ELR (cell line): Measurements from ENCODE around the gene PKMYT1.

Source experiments
- DNase-seq: peaks from one replicate; pipeline ENCODE4 v3.0.0-alpha.2; 2015; ENCODE audit warnings: low read depth

Gene PKMYT1

DNA sequence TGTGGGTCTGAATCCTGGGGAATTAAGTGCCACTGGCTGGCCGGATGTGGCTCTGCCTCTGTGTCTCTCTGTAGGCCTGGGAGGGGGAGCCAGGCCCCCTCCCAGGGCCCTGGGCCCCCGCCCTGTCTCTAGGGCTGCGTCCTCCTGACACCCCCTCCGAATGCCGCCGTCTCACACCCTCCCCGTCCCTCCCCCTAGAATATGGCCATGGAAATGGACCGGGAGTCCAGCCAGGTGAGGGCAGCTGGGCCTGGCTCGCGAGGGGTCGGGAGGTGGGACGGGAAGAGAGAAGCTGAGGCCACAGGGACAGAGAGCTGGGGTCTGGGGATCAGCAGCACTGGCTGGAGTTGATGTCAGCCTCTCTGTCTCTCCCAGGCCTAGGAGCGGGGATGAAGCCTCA, 16.1 kb upstream of the PKMYT1 start:
- DNase-seq = no peak

DNA sequence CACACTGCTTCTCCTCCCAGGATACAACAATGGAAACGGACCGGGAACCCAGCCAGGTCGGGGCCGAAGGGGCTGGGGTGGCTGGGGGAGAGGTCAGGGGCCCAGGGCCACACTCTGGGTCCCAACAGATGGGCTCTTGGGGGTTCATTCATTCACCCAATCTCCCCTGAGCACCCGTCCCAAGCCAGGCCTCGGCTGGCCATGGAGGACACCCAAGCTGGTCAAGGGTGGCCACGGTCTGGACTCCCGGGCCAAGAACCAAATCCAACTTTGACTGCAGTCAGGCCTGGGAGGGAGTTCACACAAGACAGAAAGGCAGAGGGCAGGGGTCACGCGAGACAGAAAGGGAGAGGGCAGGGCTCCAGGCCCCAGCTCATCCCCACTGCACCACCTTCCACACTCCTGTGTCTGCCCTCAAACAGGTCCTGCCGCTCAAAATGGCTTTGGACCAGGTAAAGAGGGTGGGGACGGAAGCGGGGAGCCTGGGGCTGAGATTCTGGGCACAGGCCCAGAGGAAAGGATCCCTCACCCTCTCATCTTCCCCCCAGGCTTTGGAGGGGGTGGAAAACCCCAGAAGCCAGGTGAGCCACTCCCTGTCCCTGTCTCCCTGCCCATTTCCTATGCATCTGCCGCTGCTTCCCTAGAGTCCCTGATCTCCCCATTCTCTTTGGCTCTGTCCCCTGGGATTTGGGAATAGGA, 12.3 kb upstream of the PKMYT1 start:
- no peak for DNase-seq

DNA sequence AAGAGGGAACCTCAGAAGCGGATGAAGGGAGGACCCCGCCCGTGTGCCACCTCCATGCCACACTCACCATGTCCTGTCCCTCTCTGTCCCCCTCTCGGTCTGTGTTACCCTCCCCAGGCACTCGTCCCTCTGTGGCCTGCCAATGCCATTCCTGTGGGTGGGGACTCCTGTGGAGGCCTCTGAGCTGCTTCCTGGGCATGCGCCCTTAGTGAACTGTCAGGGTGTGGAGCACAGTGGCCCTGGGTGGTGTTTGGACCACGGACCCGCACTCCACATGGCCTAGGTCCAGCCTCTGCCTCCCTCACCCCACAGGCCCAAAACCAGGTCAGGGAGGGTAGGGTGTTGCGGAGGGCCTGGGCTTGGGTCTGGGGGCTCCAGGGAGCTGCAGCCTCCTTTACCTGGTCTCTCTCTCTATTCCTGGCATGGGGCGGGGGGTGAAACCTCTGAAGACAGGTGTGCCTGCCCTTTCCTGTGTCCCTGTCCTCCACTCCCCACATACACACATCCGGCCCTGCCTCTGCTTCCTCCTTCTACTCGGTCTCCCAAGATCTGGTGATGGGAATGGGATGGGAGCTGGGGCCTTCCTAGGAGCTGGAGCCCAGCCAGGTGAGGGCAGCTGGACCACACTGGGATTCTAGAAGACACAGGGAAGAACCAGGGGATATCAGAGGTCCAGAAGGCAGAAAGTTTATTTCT, 11.5 kb upstream of the PKMYT1 start:
- DNase-seq = no peak

DNA sequence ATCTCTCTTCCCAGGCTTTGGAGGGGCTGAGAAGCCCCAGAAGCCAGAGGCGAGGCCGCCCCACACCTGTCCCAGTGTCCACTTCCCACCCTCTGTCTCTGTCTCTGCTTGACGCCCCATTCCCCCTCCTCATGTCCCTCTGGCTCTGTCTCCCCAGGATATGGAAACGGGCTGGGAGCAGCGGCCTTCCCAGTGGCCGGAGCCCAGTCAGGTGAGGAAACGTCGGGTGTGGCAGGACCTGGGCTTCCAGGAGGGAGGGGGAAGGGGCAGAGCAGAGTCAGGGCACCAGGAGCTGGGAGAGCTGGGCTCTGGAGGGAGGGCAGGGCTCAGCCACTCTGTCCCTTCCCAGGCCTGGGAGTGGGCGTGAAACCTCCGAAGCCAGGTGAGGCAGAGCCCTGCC, 10.6 kb upstream of the PKMYT1 start:
- DNase-seq = no peak

DNA sequence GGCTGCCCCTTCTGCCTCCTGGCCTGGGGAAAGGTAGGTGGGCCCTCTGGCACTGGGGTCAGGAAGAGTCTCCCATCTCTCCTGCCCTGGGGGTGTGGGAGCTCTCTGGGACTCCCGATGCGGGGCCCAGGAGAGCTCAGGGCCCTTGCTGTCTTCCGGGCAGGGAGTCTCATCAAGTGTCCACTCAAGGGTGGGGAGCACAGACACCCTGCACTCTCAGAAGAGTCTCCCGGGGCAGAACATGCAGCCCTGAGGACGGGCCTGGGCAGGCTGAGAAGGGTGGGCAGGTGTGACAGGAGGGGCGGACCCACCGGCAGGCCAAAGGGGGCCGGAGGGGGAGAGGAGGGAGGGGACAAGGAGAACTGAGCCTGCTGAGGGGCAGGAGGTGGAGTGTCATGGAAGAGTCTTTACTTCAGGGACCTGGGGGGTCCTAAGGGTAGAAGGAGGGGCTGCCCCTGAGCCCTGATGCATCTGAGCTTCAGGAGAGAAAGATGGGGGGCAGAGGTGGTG, 8.4 kb upstream of the PKMYT1 start:
- DNase-seq = no peak

DNA sequence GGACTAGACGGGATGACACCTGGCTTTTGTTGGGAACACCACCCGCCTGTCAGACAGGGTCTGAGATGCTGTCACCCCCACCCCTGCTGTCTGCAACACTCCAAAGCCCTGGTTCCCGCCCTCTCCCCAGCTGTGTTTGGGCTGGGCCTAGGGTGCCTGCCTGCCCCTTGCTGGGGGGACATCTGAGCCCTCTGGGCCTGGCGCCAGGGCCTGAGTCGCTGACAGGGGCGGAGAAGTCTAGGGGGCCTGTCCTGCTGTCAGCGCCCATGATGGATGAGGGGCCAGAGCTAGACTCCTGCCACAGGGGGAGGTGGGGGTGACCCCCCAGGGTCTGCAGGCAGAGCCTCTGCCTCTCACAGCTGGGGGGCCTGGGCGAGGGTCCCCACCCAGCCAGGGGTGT, 7.6 kb upstream of the PKMYT1 start:
- DNase-seq = no peak

DNA sequence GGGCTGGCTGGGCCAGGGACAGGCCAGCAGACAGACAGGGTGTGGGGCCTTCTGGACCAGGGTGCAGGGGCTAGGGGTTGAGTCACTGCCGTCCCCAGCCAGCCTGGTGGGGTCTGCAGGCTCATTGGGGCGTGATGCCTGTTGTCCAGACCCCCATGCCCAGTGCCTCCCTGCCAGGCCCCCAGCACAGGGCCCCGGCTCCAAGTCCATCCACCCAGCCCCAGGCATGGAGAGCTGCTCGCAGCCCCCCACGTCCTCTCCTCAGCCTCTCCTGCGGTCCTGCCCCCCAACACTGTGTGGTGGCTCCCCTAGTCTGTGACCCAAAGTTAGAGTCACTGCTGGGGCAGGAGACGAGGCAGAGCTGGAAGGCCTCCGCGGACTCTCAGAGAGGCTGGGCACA, 7.0 kb upstream of the PKMYT1 start:
- no peak for DNase-seq

DNA sequence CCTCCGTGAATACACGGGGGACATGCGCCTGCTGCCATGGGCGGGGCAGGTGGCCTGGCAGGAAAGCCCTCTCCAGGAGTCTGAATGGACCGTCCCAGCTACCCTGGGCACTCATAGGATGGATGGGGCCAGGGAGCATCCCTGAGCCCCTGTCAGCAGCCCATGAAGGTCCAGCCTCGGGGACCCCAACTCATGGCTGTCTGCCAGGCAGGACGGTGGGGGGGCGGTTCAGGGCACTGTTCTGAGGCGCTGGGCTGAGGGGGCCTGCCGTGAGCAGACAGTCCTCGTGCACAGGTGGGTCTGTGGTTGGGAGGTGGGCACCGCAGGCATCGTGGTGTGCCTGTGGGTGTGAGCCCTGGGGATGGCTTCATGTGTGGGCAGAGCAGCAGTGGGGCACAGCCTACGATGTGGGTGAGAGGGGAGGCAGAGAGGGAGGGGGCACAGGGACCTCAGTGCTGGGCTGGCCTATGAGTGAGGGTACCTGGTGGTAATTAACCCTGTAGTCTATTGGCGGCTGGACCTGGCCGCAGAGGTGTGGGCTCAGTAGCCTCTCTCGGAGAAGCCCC, 6.5 kb upstream of the PKMYT1 start:
- no peak for DNase-seq

DNA sequence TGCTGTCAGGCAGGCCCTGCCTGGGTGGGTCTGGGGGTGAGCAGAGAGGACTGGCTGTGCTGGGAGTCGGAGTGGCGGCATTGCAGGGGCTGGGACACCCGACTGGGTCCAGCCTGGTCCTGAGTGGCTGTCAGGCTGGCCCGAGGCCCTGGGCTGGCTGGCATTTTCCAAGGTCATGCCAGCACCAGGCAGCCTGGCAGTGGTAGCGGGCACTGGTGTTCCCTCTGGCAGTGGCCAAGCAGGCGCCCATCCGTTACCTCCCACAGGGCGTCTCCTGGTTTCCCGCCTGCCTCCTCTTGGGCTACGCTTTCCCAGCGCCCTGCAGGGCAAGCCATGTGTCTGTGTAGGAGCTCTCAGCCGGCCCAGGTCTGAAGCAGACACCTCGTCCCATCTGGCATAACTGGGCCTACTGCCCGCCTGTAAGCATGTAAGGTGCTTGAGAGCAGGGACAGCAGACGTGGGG, 5.7 kb upstream of the PKMYT1 start:
- DNase-seq = no peak

DNA sequence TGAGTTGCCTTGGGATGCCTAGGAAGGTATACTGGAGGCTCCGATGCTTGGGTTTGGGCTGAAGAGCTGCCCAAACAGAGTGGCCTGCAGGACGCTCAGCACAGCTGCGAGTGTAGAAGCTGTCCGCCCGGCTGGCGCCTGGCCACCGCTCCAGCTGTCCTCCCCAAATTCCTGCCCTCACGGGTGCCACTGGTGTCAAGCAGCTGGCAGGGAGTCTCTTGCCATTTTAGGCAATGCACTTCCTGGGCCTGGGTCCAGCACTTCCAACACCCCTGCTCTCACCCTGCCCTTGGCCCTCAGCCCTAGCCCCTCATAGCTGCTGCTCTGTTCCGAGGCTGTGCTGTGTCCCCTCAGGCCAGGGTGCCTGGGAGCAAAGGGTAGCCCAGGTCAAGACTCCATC, 5.2 kb upstream of the PKMYT1 start:
- no peak for DNase-seq

DNA sequence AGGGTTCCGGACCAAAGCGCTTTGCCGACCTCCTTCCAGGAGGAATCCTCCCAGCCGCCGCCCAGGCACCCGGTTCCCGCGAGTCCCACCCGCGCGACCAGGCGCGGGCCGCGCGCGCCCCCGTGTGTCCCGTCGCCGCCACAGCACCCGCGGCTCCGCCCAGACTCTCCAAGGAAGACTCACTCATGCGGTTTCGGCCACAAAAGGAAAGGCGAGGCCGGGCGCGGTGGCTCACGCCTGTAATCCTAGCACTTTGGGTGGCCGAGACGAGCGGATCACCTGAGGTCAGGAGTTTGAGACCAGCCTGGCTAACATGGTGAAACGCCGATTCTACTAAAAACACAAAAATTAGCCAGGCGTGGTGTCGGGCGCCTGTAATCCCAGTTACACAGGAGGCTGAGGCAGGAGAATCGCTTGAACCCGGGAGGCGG, 3.5 kb upstream of the PKMYT1 start:
- DNase-seq = peak; percentile 87

DNA sequence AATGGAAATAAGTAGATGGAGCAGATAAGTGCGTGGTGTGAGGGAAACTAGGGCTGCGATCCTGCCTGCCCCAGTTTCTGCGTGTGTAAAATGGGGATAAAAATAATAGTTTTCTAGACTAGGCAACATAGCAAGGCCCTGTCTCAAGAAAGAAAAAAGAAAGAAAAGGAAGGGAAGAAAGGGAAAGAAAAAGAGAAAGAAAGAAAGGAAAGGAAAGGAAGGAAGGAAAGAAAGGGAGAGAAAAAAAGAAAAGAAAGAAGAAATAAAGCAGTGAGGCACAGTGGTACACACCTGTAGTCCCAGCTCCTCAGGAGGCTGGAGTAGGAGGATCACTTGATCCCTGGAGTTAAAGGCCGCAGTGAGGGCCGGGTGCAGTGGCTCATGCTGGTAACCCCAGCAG, 2.2 kb upstream of the PKMYT1 start:
- no peak for DNase-seq

DNA sequence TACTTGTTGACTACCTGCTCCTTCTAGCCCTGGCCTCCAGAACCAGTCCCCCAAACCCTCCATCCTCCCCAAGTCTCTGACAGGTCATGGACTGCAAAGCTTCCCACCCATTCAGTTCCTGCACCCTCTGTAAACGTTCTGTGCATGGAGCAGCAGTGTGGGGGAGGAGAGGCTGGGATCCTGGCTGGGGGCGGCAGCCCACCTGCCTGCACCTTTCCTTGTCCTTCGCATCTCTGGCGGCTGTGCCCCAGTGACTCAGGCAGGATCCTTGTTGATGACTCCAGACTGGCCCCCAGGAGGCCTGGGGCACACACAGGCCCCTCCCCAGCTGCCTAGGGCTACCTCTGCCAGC, 1.6 kb upstream of the PKMYT1 start:
- no peak for DNase-seq

DNA sequence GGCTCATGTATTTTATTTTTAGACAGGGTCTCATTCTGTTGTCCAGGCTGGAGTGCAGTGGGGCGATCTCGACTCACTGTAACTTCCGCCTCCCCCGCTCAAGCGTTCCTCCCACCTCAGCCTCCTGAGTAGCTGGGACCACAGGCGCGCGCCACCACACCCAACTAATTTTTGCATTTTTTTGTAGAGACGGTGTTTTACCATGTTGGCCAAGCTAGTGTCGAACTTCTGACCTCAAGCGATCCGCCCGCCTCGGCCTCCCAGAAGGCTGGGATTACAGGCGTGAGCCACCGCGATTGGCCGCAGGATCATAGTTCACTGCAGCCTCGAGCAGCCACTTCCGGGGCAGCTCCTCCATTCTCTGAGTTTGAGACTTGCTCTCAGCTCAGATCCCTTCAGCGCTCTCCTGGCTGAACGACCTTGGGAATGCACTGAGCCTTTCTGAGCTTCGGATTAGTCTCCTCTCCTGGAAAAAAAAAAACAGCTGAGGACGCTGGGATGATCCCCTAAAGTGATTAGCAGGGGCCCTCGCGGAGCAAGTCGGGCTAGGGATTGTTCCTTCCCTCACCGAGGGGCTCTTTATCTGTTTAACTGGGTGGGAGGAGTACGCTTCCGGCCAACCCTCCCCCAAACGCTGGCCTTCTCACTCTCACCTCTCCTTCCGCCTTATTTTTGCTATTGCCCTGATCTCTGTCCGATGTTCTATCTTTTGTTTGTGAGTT, 1.1 kb upstream of the PKMYT1 start:
- no peak for DNase-seq

DNA sequence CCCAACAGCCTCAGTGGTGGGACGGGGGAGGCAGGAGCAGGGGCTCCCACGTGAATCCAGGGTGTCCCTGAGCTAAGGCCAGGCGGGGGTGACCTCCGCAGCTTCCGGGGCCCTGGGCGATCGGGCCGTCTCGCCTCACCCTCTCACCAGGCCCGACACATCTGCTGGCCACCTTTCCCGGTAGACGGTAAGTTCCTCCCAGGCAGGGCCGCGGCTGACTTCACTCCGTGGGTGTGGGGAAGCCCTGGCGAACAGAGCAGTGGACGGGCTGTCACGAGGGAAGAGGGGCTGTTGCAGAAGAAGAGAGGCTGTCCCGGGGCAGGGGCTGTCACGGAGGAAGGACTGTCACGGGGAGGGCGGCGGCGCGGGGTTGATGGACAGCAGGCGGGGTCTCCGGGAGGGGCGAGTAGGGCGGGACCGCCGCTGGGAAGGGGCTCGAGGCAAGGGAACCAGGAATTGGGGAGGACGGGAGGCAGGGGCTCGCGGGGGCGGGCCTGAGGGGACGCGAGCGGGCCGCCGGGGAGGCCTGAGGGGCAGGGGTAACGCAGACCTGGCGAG, 498 bp downstream of the PKMYT1 start:
- DNase-seq = peak; percentile 47

DNA sequence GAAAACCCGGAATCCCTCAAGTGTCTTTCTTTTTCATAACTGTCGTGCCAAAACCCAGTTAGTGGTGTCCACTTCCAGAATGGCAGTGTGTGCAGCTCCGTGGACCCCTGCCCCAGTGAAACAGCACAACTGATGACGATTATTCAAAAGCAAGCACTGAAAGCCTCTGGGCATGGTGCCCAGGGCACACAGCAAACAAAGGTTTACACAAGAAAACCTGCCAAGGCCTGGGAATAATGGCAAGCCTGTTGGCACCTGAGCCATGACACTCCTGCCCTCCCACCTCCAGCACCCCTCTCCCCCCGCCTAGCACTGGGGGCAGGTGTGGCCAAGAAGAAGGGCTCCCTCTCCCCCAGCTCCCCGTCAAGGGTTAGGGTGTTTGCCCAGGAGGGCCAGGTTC, 2.8 kb downstream of the PKMYT1 start:
- DNase-seq = no peak

DNA sequence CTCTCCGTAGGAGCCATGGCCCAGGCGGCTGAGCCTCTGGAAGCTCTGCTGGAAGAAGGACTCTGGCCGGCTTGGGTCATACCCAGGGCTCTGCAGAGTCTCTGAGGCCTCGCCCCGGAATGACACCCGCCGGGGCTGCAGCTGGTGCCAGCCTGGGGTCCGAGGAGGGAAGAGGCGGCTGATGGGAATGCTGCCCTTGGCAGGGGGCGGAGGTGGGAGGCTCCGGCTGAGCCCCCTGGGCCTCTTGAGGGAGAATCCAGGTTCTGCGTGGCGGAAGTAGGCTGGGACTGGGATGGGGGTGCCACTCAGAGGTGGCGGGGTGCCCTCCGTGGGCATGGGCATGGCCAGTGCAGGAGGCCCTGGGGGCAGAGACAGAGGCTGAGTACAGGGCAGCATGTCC, 3.6 kb downstream of the PKMYT1 start:
- DNase-seq = no peak

DNA sequence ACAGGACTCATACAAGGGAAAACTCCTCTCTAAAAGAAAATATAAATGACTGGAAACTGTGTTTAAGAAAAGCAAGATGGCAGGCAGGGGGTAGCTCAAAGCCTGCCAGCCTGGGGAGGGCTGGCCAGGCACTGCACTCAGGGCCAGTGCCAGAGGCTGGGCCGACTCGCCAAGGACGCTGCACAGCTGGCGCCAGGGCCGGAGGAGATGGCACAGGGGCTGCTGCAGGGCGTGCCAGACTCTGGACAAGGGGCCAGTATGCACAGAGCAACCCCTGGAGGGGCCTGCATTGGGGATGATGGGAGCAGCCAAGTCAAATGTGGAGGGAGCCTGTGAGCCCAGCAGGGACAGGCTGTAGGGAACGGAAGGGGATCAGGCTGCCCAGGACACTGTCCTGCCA, 4.0 kb downstream of the PKMYT1 start:
- DNase-seq = no peak

DNA sequence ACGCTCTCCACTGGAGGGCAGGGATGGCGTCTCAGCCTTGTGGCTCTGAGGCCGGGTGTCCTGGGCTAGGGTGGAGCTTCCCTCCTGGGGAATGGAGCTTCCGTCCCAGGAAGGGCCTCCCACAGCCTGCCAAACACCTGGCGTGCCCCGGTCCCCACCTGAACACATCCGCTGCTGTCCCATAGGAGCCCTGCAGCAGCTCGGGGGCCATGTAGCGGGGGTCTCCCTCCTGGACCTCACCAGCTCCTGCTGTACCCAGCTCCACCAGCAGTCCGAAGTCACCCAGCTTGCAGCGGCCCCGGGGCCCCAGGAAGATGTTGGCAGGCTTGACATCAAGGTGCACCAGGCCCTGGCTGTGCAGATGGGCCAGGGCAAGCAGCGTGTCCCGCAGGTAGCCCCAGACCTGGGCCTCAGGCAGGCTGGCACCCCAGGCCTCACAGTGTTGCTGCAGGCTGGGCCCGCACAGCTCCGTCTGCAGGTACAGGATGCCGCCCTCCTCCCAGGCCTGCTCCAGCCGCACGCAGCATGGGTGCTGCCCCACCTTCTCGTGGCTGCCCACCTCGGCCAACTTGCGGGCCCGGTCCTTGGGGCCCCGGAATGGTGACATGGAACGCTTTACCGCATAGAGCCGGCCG, 5.0 kb downstream of the PKMYT1 start:
- no peak for DNase-seq

DNA sequence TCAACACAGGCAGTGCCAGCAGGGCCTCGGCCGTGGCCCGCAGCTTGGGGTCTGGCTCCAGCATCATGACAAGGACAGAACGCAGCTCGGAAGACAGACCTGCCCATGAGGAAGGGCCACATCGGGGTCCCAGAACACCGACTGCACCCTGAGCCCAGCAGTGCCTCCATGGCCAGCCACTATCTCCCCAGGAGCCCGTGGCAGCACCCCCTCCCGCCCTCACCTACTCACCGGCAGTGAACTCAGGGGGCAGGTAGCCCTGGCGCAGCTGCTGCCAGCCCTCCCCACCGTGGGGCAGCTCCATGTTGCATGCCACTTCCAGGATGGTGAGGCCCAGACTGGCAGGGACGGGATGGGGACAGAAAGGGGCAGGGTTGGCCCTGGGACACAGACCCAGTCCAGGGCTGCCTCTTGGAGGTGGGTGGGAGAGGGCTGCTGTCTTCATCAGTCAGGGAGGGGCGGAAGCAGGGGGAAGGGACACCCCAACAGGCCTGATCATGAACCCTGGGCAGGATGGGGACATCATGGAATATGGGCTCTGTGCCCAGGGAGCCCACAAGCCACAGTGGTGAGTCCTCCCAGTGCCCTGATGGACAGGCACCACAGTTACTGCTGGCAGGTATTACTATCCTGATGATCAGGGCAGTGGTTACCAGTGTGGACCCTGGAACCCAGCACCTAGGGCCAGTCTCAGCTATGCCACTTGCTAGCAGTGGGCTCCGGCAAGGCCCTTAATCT, 5.8 kb downstream of the PKMYT1 start:
- no peak for DNase-seq

DNA sequence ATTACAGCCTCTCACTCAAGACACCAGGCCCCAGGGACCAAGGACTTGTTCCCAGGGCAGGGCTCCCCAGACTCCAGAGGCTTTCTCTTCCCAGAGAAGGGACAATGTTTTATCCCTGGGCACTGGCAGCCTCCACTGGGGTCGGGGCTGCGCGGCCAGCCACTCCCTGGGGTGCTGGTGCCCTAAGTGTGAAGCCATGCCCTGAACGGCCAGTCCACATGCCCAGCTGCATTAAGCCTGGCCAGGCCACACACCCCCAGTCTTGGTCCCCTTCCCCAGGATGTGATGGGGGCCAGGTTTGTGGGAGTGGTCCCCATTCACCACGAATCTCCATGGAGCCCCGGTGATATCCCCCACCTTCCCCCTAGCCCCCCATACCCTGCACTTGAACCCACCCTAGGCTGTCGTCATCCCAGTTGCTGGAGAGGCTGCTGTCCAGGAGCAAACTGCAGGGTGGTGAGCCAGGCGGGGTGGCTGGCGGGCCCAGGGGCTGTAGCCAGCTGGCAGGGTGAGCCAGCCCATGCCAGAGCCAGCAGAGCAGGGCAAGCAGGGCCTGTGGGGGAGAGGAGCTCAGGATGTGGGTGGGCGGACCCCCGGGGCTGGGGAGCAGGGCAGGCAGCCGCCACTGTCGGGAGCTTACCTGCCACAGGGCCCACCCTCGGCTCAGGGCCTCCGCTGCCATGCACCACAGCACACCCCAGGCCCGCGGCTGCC, 6.5 kb downstream of the PKMYT1 start:
- no peak for DNase-seq
